NB4 (cell line): ENCODE measurements around the gene SLC25A38.

Source experiments
- CTCF ChIP-seq: IDR thresholded peaks from one replicate; pipeline ENCODE4 v1.5.1; 2012; ENCODE audit warnings: low read depth, low read length
- MYC ChIP-seq: IDR thresholded peaks from 2 replicates; pipeline ENCODE4 v1.6.1; 2011; ENCODE audit warnings: low read depth, low read length
- POLR2A ChIP-seq: IDR thresholded peaks from 2 replicates; pipeline ENCODE4 v1.6.1; 2011; ENCODE audit warnings: mild to moderate bottlenecking; ENCODE audit not compliant: insufficient read length; ENCODE audit errors: extremely low read depth

- TF ChIP-seq CTCF (no peak), POLR2A (peak; percentile 87), MYC (peak; percentile 93)
Observed at GRCh38 chr3:39383881-39384664, 903 bp downstream of the SLC25A38 start.
